NT2/D1 (cell line): ENCODE measurements around the gene GABRE.

Experiments
- DNase-seq: peaks from one replicate; pipeline ENCODE4 v3.0.0-alpha.2; 2011; ENCODE audit warnings: low read depth, low spot score
- H3K27me3 ChIP-seq: 2 replicates; pipeline ENCODE4 v1.6.0; 2011; ENCODE audit warnings: mild to moderate bottlenecking; ENCODE audit not compliant: insufficient read length, insufficient read depth
- H3K36me3 ChIP-seq: 2 replicates; pipeline ENCODE4 v1.6.1; 2011; ENCODE audit warnings: mild to moderate bottlenecking, low read length, mixed read lengths; ENCODE audit not compliant: insufficient read depth, insufficient read length
- H3K4me1 ChIP-seq: 2 replicates; pipeline ENCODE4 v1.5.1; 2011; ENCODE audit not compliant: insufficient read depth, insufficient read length
- H3K4me3 ChIP-seq: 2 replicates; pipeline ENCODE4 v1.5.1; 2011; ENCODE audit warnings: low read depth; ENCODE audit not compliant: insufficient read length
- H3K9ac ChIP-seq: 2 replicates; pipeline ENCODE4 v1.6.0; 2011; ENCODE audit warnings: low read depth; ENCODE audit not compliant: insufficient read length
- H3K9me3 ChIP-seq: 2 replicates; pipeline ENCODE4 v1.5.1; 2011; ENCODE audit warnings: mild to moderate bottlenecking, low read length; ENCODE audit not compliant: insufficient read depth
- SUZ12 ChIP-seq: IDR thresholded peaks from 2 replicates; pipeline ENCODE4 v1.6.1; 2011; ENCODE audit not compliant: insufficient read length, insufficient read depth; ENCODE audit errors: extremely low read depth
- YY1 ChIP-seq: IDR thresholded peaks from 2 replicates; pipeline ENCODE4 v1.6.1; 2011; ENCODE audit not compliant: insufficient read length, insufficient read depth
- ZNF274 ChIP-seq: IDR thresholded peaks from 2 replicates; pipeline ENCODE4 v1.6.1; 2011; ENCODE audit warnings: mild to moderate bottlenecking, low read depth, low read length

Gene GABRE

DNA sequence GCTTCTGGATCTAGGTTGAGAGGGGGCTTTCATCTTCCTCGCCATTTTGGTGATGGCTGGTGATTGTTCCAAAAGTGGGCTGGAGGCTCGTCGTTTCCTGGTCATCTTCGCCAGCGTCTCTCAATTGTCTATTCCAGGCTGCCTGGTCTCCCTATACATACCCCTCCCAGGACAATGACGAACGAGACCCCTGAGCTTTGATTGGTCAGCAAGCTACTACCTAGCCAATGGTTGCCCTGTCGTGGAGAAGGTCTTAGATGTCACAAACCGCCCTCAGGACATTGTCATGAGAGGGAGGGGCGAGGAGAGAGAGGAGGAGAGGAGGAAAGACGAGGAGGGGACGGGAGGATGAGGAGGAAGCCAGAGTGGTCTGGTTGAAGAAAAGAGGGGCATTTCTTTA, 69.5 kb downstream of the GABRE start:
- Histone ChIP-seq H3K4me1 (no peaks in the 10 kb centered on the region), H3K27me3 (no peaks in the 10 kb centered on the region), H3K9me3 (no peaks in the 10 kb centered on the region), H3K36me3 (no peaks in the 10 kb centered on the region), H3K4me3 (no peak overlapping the region), H3K9ac (no peak overlapping the region)
- DNase-seq, result no peak
- TF ChIP-seq ZNF274 (no peak), YY1 (no peak), SUZ12 (no peak)
